ENCODE results near the gene MARCKSL1. TPM values are rescaled to one million over a fixed set of nuclear protein-coding genes. Genes with fewer than 3 reads are reported as not detected.

The MARCKSL1 gene
- total and polyA plus RNA-seq, 2 of the 13 experiments (the other 11 are each of a cell fraction or from before 2014, with no cell fraction given): 81.9 to 155 TPM

DNA sequence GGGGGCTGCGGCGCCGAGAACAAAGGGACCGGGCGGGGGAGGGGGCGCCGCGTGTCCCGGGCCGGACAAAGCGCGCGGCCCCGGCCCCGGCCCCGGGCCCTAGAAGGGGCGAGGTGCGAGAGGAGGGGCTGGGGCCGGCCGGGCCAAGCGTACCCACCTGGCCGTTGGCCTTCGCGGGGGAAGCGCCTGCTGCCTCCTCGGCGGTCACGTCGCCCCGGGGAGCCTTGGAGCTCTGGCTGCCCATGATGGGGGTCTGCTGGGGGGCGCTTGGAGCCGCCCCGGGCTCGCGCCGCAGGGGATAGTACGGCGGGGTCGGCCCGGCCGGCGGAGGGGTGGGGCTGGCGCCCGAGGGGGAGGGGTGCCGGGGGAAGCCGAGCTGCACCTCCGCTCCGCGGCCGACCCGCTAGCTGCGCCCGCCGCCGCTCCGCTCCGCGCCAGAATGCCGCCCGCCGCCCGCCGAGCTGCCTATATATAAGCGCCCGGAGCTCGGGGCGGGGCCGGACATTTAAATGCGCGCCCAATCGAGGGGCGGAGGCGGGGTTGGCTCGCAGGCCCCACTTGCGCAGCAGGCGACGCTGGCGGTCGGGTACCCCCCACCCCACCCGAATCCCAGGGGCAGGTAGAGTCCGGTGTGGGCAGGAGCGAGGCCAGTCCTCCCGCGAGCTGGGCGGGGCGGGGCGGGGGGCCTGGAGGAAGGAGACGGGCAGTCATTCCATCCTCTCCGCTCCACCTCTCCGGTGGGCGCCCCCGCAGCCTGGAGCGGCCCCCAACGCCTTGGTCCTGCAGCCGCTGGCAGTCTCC, at the start of gene MARCKSL1 (continued):
- TF ChIP-seq ZNF792 (CRISPR knock-in tag; IDR thresholded peaks at IDR 0.05) (no peak), NPAS2 (CRISPR knock-in tag; IDR thresholded peaks at IDR 0.05; ENCODE audit: borderline replicate concordance) (no peak), ZNF776 (CRISPR knock-in tag; IDR thresholded peaks at IDR 0.05) (peak; percentile 33; the same call in 1 of the 2 replicates), ESRRA (CRISPR knock-in tag; IDR thresholded peaks at IDR 0.05; ENCODE audit: low read depth) (no peak), HOXA9 (CRISPR knock-in tag; IDR thresholded peaks at IDR 0.05; ENCODE audit: borderline replicate concordance) (no peak), PAF1 (CRISPR knock-in tag; IDR thresholded peaks at IDR 0.05) (no peak), ZNF883 (CRISPR knock-in tag; IDR thresholded peaks at IDR 0.05; ENCODE audit: not compliant biosample characterization) (no peak), ZNF761 (CRISPR knock-in tag; conservative IDR thresholded peaks at IDR 0.05) (0 out of 2 replicates have a peak, but pooled peaks have one; percentile 43), TSC22D2 (CRISPR knock-in tag; IDR thresholded peaks at IDR 0.05; ENCODE audit: borderline replicate concordance) (no peak), CCDC6 (CRISPR knock-in tag; IDR thresholded peaks at IDR 0.05) (no peak), HMG20A (CRISPR knock-in tag; IDR thresholded peaks at IDR 0.05; ENCODE audit: borderline replicate concordance) (no peak), CENPBD1 (CRISPR knock-in tag; IDR thresholded peaks at IDR 0.05; ENCODE audit: borderline replicate concordance, low read depth) (no peak), ZNF891 (CRISPR knock-in tag; IDR thresholded peaks at IDR 0.05) (no peak), DMAP1 (CRISPR knock-in tag; IDR thresholded peaks at IDR 0.05) (no peak), ZNF30 (CRISPR knock-in tag; IDR thresholded peaks at IDR 0.05) (no peak), MTA1 (CRISPR knock-in tag; IDR thresholded peaks at IDR 0.05; ENCODE audit: borderline replicate concordance) (no peak), SMC3 (IDR thresholded peaks at IDR 0.05; ENCODE audit: low read length) (no peak), THYN1 (CRISPR knock-in tag; IDR thresholded peaks at IDR 0.05; ENCODE audit: borderline replicate concordance, low read depth) (no peak), NFKBIZ (CRISPR knock-in tag; IDR thresholded peaks at IDR 0.05) (no peak)
- TF ChIP-seq, protein P1, sequence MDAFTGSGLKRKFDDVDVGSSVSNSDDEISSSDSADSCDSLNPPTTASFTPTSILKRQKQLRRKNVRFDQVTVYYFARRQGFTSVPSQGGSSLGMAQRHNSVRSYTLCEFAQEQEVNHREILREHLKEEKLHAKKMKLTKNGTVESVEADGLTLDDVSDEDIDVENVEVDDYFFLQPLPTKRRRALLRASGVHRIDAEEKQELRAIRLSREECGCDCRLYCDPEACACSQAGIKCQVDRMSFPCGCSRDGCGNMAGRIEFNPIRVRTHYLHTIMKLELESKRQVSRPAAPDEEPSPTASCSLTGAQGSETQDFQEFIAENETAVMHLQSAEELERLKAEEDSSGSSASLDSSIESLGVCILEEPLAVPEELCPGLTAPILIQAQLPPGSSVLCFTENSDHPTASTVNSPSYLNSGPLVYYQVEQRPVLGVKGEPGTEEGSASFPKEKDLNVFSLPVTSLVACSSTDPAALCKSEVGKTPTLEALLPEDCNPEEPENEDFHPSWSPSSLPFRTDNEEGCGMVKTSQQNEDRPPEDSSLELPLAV (CRISPR knock-in tag; conservative IDR thresholded peaks at IDR 0.05; ENCODE audit: low read depth): no peak
- TF ChIP-seq, protein P2, sequence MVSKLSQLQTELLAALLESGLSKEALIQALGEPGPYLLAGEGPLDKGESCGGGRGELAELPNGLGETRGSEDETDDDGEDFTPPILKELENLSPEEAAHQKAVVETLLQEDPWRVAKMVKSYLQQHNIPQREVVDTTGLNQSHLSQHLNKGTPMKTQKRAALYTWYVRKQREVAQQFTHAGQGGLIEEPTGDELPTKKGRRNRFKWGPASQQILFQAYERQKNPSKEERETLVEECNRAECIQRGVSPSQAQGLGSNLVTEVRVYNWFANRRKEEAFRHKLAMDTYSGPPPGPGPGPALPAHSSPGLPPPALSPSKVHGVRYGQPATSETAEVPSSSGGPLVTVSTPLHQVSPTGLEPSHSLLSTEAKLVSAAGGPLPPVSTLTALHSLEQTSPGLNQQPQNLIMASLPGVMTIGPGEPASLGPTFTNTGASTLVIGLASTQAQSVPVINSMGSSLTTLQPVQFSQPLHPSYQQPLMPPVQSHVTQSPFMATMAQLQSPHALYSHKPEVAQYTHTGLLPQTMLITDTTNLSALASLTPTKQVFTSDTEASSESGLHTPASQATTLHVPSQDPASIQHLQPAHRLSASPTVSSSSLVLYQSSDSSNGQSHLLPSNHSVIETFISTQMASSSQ (IDR thresholded peaks at IDR 0.05; ENCODE audit: low read depth): no peak
- TF ChIP-seq, protein P2 (CRISPR knock-in tag; IDR thresholded peaks at IDR 0.05; ENCODE audit: borderline replicate concordance): no peak; the same call in 1 of the 2 replicates
- TF ChIP-seq, protein P3, sequence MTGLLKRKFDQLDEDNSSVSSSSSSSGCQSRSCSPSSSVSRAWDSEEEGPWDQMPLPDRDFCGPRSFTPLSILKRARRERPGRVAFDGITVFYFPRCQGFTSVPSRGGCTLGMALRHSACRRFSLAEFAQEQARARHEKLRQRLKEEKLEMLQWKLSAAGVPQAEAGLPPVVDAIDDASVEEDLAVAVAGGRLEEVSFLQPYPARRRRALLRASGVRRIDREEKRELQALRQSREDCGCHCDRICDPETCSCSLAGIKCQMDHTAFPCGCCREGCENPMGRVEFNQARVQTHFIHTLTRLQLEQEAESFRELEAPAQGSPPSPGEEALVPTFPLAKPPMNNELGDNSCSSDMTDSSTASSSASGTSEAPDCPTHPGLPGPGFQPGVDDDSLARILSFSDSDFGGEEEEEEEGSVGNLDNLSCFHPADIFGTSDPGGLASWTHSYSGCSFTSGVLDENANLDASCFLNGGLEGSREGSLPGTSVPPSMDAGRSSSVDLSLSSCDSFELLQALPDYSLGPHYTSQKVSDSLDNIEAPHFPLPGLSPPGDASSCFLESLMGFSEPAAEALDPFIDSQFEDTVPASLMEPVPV (CRISPR knock-in tag; IDR thresholded peaks at IDR 0.05): no peak

Measured in HepG2 (cell line).